Esophagus muscularis mucosa (tissue), 4 donors: ENCODE results near the gene NTM. TPM values are rescaled to one million over a fixed set of nuclear protein-coding genes. Genes with fewer than 3 reads are reported as not detected.

ENCODE experiments used
- DNase-seq: peaks from one replicate; pipeline ENCODE4 v3.0.0-alpha.2; 2017; ENCODE audit errors: extremely low spot score
- H3K27ac ChIP-seq, 4 donors: fragments of 200-600 bp; sonication (generic); replicated peaks in 1 of 4; 1 replicate in 3 of 4; 2 replicates in 1 of 4; pipeline ENCODE4 v1.5.1; 2016 to 2019; ENCODE audit warnings: mild to moderate bottlenecking in 1 of 4
- H3K27me3 ChIP-seq, 4 donors: fragments of 200-600 bp; sonication (generic); one replicate each; pipeline versions ENCODE4 v1.5.1 to v1.6.0; 2016 to 2019
- H3K36me3 ChIP-seq, 4 donors: fragments of 200-600 bp; sonication (generic); one replicate each; pipeline ENCODE4 v1.5.1; 2016 to 2019
- H3K4me1 ChIP-seq, 4 donors: fragments of 200-600 bp; sonication (generic); one replicate each; pipeline ENCODE4 v1.5.1; 2016 to 2019
- H3K4me3 ChIP-seq, 4 donors: fragments of 200-600 bp; sonication (generic); 1 replicate in 2 of 4; 2 replicates in 2 of 4; pipeline ENCODE4 v1.5.1; 2016 to 2019; ENCODE audit warnings: mild to moderate bottlenecking in 4 of 4, moderate library complexity in 1 of 4
- H3K9me3 ChIP-seq, 4 donors: fragments of 200-600 bp; sonication (generic); 1 replicate in 3 of 4; 2 replicates in 1 of 4; pipeline ENCODE4 v1.5.1; 2016 to 2019
- CTCF ChIP-seq, 3 experiments: fragments of 200-600 bp in 2 of 3; fragments of 450-650 bp in 1 of 3; sonication (generic) in 2 of 3; IDR thresholded peaks; one replicate each; pipeline ENCODE4 v1.5.1; 2017 to 2019; ENCODE audit warnings: antibody characterized with exemption in 3 of 3, mild to moderate bottlenecking in 2 of 3, moderate library complexity in 1 of 3
- EP300 ChIP-seq: sonication (generic); formaldehyde crosslinking; IDR thresholded peaks from one replicate; pipeline ENCODE4 v1.6.1; 2017; ENCODE audit warnings: antibody characterized with exemption
- POLR2A ChIP-seq: fragments of 450-650 bp; IDR thresholded peaks from one replicate; pipeline ENCODE4 v1.6.1; 2017; ENCODE audit warnings: antibody characterized with exemption, moderate library complexity, mild to moderate bottlenecking, low read depth
- POLR2AphosphoS5 ChIP-seq, 2 donors: sonication (generic); formaldehyde crosslinking; IDR thresholded peaks; one replicate each; pipeline ENCODE4 v1.6.1; 2017; ENCODE audit warnings: antibody characterized with exemption in 2 of 2
- WGBS: methylation state at CpG from one replicate; pipeline ENCODE4 v1.1.5; 2018; 5-methylcytosine and 5-hydroxymethylcytosine counted together
- intact Hi-C: fragments of 100-400 bp; cut with DNase I; formaldehyde crosslinking; loops from one replicate; pipeline ENCODE4 v1.15.1; 2023
- total RNA-seq, 4 donors: library from RNA; depleted of rRNA; stranded (reverse); fragments of >200 nt; gene quantifications; one replicate each; pipeline versions ENCODE4 v1.1.0 to v1.2.1, GENCODE V29; 2016

NTM gene
- total RNA-seq, 4 donors from 2014 or later: 5.6 to 25.3 (median 8.3) TPM

- TF ChIP-seq POLR2AphosphoS5 (IDR thresholded peaks at IDR 0.05) (no peak), CTCF (IDR thresholded peaks at IDR 0.05) (no peak), POLR2A (no peak), EP300 (no peak)
- H3K36me3 ChIP-seq: no peaks in the 10 kb centered on the region
- no peak for DNase-seq
- no peak overlapping the region for H3K4me3 ChIP-seq
- no peaks in the 10 kb centered on the region for H3K4me1 ChIP-seq
- no peaks in the 10 kb centered on the region for H3K9me3 ChIP-seq
- no peaks in the 10 kb centered on the region for H3K27me3 ChIP-seq
- 59% methylated on average over 4 of the region's 4 CpGs for WGBS
- intact Hi-C loops: no loop called here
- H3K27ac ChIP-seq: no peak overlapping the region
Measured at GRCh38 chr11:132008872-132009271, 638.5 kb downstream of the NTM start.

- 100% methylated on average over 1 of the region's 1 CpG for WGBS
- Histone ChIP-seq H3K4me1 (peaks cover 4 to 17% (median 6%) of the 10 kb centered on the region in 4 donors), H3K9me3 (no peaks in the 10 kb centered on the region), H3K27me3 (no peaks in the 10 kb centered on the region), H3K27ac (no peak overlapping the region), H3K4me3 (no peak overlapping the region), H3K36me3 (no peaks in the 10 kb centered on the region)
- no peak for DNase-seq
- no peak for TF ChIP-seq CTCF (IDR thresholded peaks at IDR 0.05)
- TF ChIP-seq POLR2AphosphoS5 (IDR thresholded peaks at IDR 0.05): no peak
- TF ChIP-seq POLR2A: no peak
- TF ChIP-seq EP300: no peak
- intact Hi-C loops: no loop called here
Measured at GRCh38 chr11:132020001-132020400, 649.6 kb downstream of the NTM start.

- Histone ChIP-seq H3K4me1 (peaks cover 4 to 18% (median 6%) of the 10 kb centered on the region in 4 donors), H3K27ac (no peak overlapping the region), H3K36me3 (no peaks in the 10 kb centered on the region), H3K9me3 (no peaks in the 10 kb centered on the region), H3K27me3 (no peaks in the 10 kb centered on the region), H3K4me3 (no peak overlapping the region)
- intact Hi-C loops: no loop called here
- DNase-seq: no peak
- TF ChIP-seq CTCF (IDR thresholded peaks at IDR 0.05): no peak
- no peak for TF ChIP-seq POLR2AphosphoS5 (IDR thresholded peaks at IDR 0.05)
- TF ChIP-seq EP300: no peak
- TF ChIP-seq POLR2A: no peak
- WGBS: 93% methylated on average over 5 of the region's 5 CpGs
Measured at GRCh38 chr11:132022285-132022684, 651.9 kb downstream of the NTM start.

GRCh38 chr11:132022733-132023478, 652.5 kb downstream of the NTM start:
- no peak for TF ChIP-seq CTCF (IDR thresholded peaks at IDR 0.05)
- no peak for TF ChIP-seq EP300
- TF ChIP-seq POLR2AphosphoS5 (IDR thresholded peaks at IDR 0.05): no peak
- TF ChIP-seq POLR2A: no peak
- intact Hi-C loops: no loop called here
- no peak for DNase-seq
- WGBS: 58% methylated on average over 6 of the region's 6 CpGs
- Histone ChIP-seq H3K36me3 (no peaks in the 10 kb centered on the region), H3K27me3 (no peaks in the 10 kb centered on the region), H3K27ac (no peak overlapping the region), H3K9me3 (no peaks in the 10 kb centered on the region), H3K4me3 (no peak overlapping the region), H3K4me1 (peaks cover 4 to 18% (median 6%) of the 10 kb centered on the region in 4 donors)
